Gastroesophageal sphincter (tissue), 3 donors: ENCODE measurements around the gene DNALI1.

ENCODE experiments used
- POLR2A ChIP-seq, 2 donors: fragments of 450-650 bp; IDR thresholded peaks; one replicate each; pipeline ENCODE4 v1.6.1; 2017; ENCODE audit warnings: antibody characterized with exemption in 2 of 2, mild to moderate bottlenecking in 2 of 2, moderate library complexity in 1 of 2
- TF ChIP-seq, protein P1 (sequence below), 4 experiments: fragments of 200-600 bp in 2 of 4; fragments of 450-650 bp in 2 of 4; sonication (generic) in 1 of 4; IDR thresholded peaks; one replicate each; pipeline ENCODE4 v1.5.1; 2017 to 2019; ENCODE audit warnings: antibody characterized with exemption in 4 of 4, mild to moderate bottlenecking in 2 of 4, moderate library complexity in 2 of 4

DNA sequence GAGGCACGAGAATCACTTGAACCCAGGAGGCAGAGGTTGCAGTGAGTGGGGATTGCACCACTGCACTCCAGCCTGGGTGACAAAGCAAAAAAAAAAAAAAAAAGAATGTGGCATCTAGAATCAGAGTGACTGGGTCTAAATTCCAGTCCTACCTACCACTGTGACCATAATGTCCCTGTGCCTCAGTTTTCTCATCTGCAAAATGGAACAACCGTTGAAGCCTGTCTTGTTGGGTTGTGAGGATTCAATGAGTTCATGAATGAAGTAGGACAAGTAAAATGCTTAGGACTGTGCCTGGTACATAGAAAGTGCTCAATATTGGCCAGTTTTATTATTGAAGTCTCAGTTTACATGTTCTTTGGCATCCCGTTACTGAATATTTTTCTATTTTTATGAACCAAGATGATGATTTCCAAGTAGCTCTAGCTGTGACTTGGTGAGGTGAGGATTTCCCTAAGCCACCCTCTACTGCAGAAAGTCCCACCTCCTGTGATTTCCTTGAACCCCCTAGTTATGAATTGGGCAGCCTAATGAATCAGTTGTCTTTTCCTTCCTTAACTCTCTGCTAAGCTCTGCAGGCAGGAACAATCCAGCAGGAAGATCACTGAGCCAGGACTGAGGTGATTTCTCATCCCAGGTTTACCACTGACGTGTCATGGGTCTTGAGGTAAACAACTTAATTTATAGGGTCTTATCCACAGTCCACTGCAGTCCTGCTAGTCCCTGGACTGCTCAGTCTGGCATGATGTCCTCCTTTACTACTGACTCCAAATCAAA lies 23.2 kb upstream of the DNALI1 start:
- TF ChIP-seq, protein P1, sequence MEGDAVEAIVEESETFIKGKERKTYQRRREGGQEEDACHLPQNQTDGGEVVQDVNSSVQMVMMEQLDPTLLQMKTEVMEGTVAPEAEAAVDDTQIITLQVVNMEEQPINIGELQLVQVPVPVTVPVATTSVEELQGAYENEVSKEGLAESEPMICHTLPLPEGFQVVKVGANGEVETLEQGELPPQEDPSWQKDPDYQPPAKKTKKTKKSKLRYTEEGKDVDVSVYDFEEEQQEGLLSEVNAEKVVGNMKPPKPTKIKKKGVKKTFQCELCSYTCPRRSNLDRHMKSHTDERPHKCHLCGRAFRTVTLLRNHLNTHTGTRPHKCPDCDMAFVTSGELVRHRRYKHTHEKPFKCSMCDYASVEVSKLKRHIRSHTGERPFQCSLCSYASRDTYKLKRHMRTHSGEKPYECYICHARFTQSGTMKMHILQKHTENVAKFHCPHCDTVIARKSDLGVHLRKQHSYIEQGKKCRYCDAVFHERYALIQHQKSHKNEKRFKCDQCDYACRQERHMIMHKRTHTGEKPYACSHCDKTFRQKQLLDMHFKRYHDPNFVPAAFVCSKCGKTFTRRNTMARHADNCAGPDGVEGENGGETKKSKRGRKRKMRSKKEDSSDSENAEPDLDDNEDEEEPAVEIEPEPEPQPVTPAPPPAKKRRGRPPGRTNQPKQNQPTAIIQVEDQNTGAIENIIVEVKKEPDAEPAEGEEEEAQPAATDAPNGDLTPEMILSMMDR (IDR thresholded peaks at IDR 0.05) = no peak
- no peak for TF ChIP-seq POLR2A (IDR thresholded peaks at IDR 0.05)
